Measurements from ENCODE around the gene GRIA4.
"Not testable (repeated sequence)": the region's sequence is repeated elsewhere in the genome, so short reads cannot be mapped to it uniquely, and the experiment has no call there.

Gene GRIA4

GRCh38 chr11:106001304-106002012 is 391.6 kb downstream of the GRIA4 start:
- TF ChIP-seq CTCF (IDR thresholded peaks at IDR 0.05; ENCODE audit: low read depth, low read length): no peak
- TF ChIP-seq EZH2phosphoT487 (IDR thresholded peaks at IDR 0.05; ENCODE audit: low read depth): no peak
- no peaks in the 10 kb centered on the region; the same call in 1 of the 2 replicates for H4K20me1 ChIP-seq (ENCODE audit: insufficient read depth, low read length)
- no peak overlapping the region for H3K9ac ChIP-seq (ENCODE audit: low read length)
- no peak overlapping the region for H3K4me3 ChIP-seq (ENCODE audit: low read length)
- H3K27me3 ChIP-seq (ENCODE audit: low read depth, low read length): no peaks in the 10 kb centered on the region
- peaks cover 12% of the 10 kb centered on the region for H3K4me1 ChIP-seq (ENCODE audit: low read length)
- H3K9me3 ChIP-seq (ENCODE audit: insufficient read depth, low read length): no peaks in the 10 kb centered on the region
- no peak overlapping the region for H3K27ac ChIP-seq (ENCODE audit: low read length)
- peaks cover 20% of the 10 kb centered on the region for H3K36me3 ChIP-seq (replicated peaks; ENCODE audit: low read depth, low read length)
- no peaks in the 10 kb centered on the region; the same call in 1 of the 2 replicates for H3K79me2 ChIP-seq (ENCODE audit: low read length)
- H3K4me2 ChIP-seq (ENCODE audit: low read length): peak overlapping the region; percentile 13
- H2AFZ ChIP-seq (ENCODE audit: low read depth, low read length): no peak overlapping the region

- peaks cover 23% of the 10 kb centered on the region for H3K36me3 ChIP-seq (replicated peaks; ENCODE audit: low read depth, low read length)
- not testable (repeated sequence) for H3K9ac ChIP-seq (ENCODE audit: low read length)
These were observed 393.2 kb downstream of the GRIA4 start for GRCh38 chr11:106003094-106003493.

GRCh38 chr11:106011481-106011880 is 401.6 kb downstream of the GRIA4 start:
- H3K79me2 ChIP-seq (ENCODE audit: low read length): peaks cover 39% of the 10 kb centered on the region
- H3K4me3 ChIP-seq (ENCODE audit: low read length): no peak overlapping the region
- H3K9ac ChIP-seq (ENCODE audit: low read length): no peak overlapping the region
- no peak overlapping the region for H2AFZ ChIP-seq (ENCODE audit: low read depth, low read length)
- no peaks in the 10 kb centered on the region for H4K20me1 ChIP-seq (ENCODE audit: insufficient read depth, low read length)
- H3K9me3 ChIP-seq (ENCODE audit: insufficient read depth, low read length): no peaks in the 10 kb centered on the region
- no peak overlapping the region for H3K4me2 ChIP-seq (ENCODE audit: low read length)
- H3K4me1 ChIP-seq (ENCODE audit: low read length): no peaks in the 10 kb centered on the region
- no peak overlapping the region for H3K27ac ChIP-seq (ENCODE audit: low read length)
- H3K27me3 ChIP-seq (ENCODE audit: low read depth, low read length): no peaks in the 10 kb centered on the region
- no peak for TF ChIP-seq CTCF (IDR thresholded peaks at IDR 0.05; ENCODE audit: low read depth, low read length)
- TF ChIP-seq EZH2phosphoT487 (IDR thresholded peaks at IDR 0.05; ENCODE audit: low read depth): no peak
- peaks cover 21% of the 10 kb centered on the region for H3K36me3 ChIP-seq (replicated peaks; ENCODE audit: low read depth, low read length)

More at GRCh38 chr11:106003094-106003493, 393.2 kb downstream of the GRIA4 start:
- not testable (repeated sequence) for H3K27ac ChIP-seq (ENCODE audit: low read length); H3K27me3 ChIP-seq (ENCODE audit: low read depth, low read length); H3K4me2 ChIP-seq (ENCODE audit: low read length); H3K4me3 ChIP-seq (ENCODE audit: low read length); H4K20me1 ChIP-seq (ENCODE audit: insufficient read depth, low read length); H3K9me3 ChIP-seq (ENCODE audit: insufficient read depth, low read length); H3K79me2 ChIP-seq (ENCODE audit: low read length); H2AFZ ChIP-seq (ENCODE audit: low read depth, low read length)
- H3K4me1 ChIP-seq (ENCODE audit: low read length): peaks cover 12% of the 10 kb centered on the region

- H3K4me3 ChIP-seq (ENCODE audit: low read length): no peak overlapping the region
- peaks cover 50% of the 10 kb centered on the region for H3K79me2 ChIP-seq (ENCODE audit: low read length)
- H4K20me1 ChIP-seq (ENCODE audit: insufficient read depth, low read length): no peaks in the 10 kb centered on the region
- no peak overlapping the region for H2AFZ ChIP-seq (ENCODE audit: low read depth, low read length)
- no peaks in the 10 kb centered on the region for H3K27me3 ChIP-seq (ENCODE audit: low read depth, low read length)
- peaks cover 21% of the 10 kb centered on the region for H3K36me3 ChIP-seq (replicated peaks; ENCODE audit: low read depth, low read length)
- H3K27ac ChIP-seq (ENCODE audit: low read length): no peak overlapping the region
- H3K4me1 ChIP-seq (ENCODE audit: low read length): no peaks in the 10 kb centered on the region
- H3K9me3 ChIP-seq (ENCODE audit: insufficient read depth, low read length): no peaks in the 10 kb centered on the region
- no peak overlapping the region for H3K4me2 ChIP-seq (ENCODE audit: low read length)
- TF ChIP-seq CTCF (IDR thresholded peaks at IDR 0.05; ENCODE audit: low read depth, low read length) (no peak), EZH2phosphoT487 (IDR thresholded peaks at IDR 0.05; ENCODE audit: low read depth) (no peak)
- H3K9ac ChIP-seq (ENCODE audit: low read length): no peak overlapping the region
These were observed 402.9 kb downstream of the GRIA4 start for GRCh38 chr11:106012744-106013143.
